ENCODE measurements around the gene UQCRC1.

Gene UQCRC1

GRCh38 chr3:48633256-48633655 is 23.8 kb upstream of the UQCRC1 start:
- DNase-seq: no peak

- no peak for DNase-seq
Observed at GRCh38 chr3:48631516-48632448, 22.3 kb upstream of the UQCRC1 start.

DNA sequence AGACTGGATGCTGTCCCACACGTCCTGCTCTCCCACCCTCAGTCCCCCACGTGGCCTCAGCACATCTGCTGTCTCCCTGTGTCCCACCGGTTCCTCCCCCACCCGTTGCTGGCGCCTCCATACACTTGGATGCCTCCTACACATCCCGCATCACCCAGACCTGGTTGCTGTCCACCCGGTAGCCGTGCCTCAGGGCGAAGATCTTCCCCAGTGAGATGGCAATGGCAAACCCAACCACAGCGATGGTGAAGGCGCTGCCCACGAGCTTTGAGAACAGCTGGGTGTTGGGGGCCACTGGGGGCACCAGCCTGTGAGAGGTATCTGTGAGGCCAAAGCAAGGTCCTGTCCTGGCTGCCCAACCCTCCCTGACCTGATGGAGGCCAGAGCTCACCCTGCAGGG is 21.4 kb upstream of the UQCRC1 start:
- DNase-seq: no peak

GRCh38 chr3:48630407-48630806 is 21.0 kb upstream of the UQCRC1 start:
- no peak for DNase-seq

GRCh38 chr3:48629894-48630293 is 20.4 kb upstream of the UQCRC1 start:
- DNase-seq: no peak

- no peak for DNase-seq
Observed at GRCh38 chr3:48628277-48629017, 19.0 kb upstream of the UQCRC1 start.

DNA sequence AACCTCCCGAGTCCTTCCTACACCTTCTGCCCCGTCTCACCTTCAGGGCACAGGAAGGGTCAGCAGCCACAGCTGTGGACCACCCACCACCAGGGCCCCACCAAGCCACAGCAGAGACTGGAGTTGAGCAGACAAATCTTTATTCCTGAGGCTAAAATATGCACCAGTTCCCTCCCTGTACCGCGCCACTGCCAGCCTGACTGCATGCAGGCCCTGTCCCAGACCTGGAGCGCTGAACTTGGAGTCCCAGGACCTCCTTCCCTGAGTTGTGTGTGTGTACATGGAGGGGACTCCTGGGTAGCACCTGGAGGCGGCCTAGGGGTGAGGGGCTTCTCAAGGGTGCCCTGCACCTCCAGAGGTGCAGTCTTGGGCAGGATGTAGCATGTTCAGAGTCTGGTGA is 16.2 kb upstream of the UQCRC1 start:
- no peak for DNase-seq

- DNase-seq: no peak
Observed at GRCh38 chr3:48624767-48625166, 15.3 kb upstream of the UQCRC1 start.

GRCh38 chr3:48623851-48624547 is 14.6 kb upstream of the UQCRC1 start:
- no peak for DNase-seq

DNA sequence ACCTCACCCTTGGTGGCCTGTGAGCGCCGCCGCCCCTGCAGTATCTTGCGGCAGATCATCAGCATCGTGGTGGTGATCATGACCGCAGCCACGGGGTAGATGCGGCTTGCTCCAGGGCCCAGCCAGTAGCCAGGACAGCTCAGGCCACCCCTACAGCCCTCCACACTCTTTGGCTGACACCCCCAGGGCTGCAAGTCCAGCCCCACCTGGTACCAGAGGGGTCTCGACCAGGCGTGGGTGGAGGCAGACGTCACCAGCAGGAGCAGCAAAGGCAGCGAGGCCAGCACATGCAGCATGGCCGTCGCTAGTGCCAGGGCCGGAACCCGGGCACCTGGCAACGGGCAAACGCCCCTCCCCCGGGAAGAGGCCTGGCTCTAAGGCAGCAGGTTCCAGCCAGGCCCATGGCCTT is 12.0 kb upstream of the UQCRC1 start, which contains the start of gene TMEM89:
Gene TMEM89 (minus strand): TSS at position 309 of the 409 bp plus-strand sequence. CDS start 13 bp downstream, at position 296.
- no peak for DNase-seq

- no peak for DNase-seq
Observed at GRCh38 chr3:48619541-48620524, 10.4 kb upstream of the UQCRC1 start.

- DNase-seq: no peak
Observed at GRCh38 chr3:48617559-48617958, 8.1 kb upstream of the UQCRC1 start.

GRCh38 chr3:48614044-48614443 is 4.6 kb upstream of the UQCRC1 start:
- no peak for DNase-seq

DNA sequence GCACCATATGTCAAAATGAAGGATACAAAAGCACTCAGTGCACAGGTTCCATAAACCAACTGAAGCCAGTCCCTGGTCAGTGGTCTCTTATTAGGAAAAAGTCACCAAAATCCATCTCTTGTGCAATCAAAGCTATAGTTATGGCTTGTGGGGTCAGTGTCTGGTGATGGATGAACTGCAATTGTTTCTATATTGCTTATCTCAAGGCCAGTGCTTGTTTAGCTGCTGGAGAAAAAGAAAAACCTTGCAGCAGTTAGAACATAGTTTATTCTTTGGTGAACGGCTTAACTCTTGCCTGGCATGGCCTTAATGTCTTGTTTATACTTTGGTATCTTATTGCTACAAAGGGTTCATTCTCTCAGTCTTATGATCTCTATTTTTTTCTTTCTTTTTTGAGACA is 2.9 kb upstream of the UQCRC1 start:
- DNase-seq: no peak

GRCh38 chr3:48607519-48607918 is 1.9 kb downstream of the UQCRC1 start:
- no peak for DNase-seq

- DNase-seq: no peak
Observed at GRCh38 chr3:48601622-48601994, 7.8 kb downstream of the UQCRC1 start.

DNA sequence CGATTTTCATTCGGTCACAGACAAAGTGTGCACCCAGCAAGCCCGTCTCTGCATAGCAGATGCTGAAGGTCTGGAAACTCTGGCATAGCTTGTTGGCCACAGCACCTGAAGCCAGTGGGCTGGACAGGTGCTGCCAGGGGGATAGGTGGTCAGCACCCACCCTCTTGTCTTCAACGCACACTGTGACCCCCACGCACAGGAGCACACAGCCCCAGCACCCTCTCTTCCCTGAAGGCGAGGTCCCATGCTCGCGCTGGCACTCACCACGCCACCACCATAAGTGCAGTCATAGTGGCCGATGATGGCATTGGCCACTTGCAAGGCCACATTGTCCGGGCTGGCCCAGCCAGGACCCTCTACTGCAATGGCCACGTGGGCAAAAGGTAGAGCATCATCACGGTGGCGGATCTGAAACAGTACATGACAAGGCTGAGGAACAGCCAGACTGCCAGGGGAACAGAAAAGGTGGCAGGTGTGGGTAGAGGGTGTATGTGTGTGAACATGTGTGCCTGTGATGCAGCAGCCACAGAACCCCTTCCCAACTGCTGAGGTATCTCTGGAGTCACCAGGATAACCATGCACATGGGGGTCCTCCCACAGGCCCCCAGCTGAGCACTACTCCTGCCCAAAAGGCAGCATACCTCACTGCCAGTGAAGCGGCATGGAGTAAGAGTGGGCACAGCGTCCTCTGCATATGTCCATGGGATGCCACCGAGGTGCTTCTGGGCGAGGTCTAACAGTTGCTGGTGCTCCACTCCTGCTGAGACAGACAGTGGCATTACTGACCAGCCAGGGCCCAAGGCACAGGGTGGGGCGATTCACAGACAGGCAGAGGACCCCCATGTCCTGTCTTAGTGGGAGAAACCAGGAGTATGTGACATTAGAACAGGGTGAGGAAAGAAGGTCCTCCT is 8.5 kb downstream of the UQCRC1 start:
- DNase-seq: no peak

DNA sequence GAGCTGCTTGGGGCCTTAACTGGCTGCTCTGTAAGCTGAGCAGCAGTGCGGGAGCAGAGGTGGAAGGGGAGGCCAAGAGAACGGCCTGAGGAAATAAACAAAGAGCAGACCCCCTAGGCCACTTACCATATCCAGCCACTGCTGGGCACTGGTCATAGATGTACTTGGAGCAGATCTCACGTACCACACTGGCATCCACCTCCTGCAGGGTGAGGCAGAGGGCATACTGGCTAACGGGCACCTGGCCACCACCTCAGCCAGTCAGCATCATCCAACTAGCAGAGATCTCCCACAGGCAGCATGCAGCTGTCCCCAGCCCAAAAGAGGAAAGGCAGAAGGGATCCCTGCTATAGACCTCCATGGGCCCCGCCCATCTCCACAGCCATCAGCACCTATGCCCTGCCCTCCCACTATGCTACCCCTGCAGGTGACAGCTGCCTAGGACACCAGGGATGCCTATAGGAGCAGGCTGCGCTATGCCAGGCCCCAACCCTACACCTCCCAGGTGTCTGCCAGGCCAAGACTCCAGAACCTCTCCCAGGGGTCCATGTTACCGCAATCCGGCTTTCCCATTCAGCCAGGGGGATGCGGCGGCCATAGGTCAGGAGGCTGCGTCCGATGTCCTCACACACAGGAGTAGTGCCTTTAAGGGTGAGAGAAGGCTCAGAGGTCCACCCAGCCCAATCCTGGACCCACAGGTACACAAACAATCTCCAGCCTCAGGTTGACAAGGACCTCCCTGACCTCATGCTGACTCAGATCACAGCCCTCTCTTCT is 9.7 kb downstream of the UQCRC1 start:
- no peak for DNase-seq

DNA sequence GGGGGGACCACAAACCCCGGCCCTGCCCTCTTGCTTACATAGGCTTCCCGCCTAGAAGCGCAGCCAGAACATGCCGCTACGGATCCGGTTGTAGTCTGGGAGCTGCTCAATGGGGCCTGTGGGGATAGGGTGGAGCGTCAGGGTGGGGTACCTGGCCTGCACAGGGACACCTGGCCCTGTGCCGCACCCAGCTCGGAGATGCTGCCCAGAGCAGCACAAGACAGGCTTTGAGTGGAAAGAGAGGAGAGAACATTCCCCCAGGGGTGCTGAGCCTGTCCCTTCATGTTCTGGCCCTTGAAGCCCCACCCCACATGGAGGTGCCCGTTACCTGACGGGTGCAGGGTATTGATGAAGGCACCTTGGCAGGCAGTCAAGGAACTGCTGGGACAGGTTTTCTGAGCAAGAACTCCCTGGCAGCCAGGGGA is 10.4 kb downstream of the UQCRC1 start:
- no peak for DNase-seq

Measured in activated gamma-delta T cell treated with Interleukin-2 at 50 U/mL for 16 hours (primary cell).